Measurements from ENCODE around the gene ZDHHC3.
"Not testable (repeated sequence)": the region's sequence is repeated elsewhere in the genome, so short reads cannot be mapped to it uniquely, and the experiment has no call there.

Gene ZDHHC3

GRCh38 chr3:44963571-44964325 lies 12.2 kb downstream of the ZDHHC3 start:
- no peak for DNase-seq

- no peak for DNase-seq
Measured at GRCh38 chr3:44962621-44963393, 13.2 kb downstream of the ZDHHC3 start.

- no peak for DNase-seq
Measured at GRCh38 chr3:44961888-44962287, 14.1 kb downstream of the ZDHHC3 start.

GRCh38 chr3:44960387-44961026 lies 15.5 kb downstream of the ZDHHC3 start:
- DNase-seq, result no peak

DNA sequence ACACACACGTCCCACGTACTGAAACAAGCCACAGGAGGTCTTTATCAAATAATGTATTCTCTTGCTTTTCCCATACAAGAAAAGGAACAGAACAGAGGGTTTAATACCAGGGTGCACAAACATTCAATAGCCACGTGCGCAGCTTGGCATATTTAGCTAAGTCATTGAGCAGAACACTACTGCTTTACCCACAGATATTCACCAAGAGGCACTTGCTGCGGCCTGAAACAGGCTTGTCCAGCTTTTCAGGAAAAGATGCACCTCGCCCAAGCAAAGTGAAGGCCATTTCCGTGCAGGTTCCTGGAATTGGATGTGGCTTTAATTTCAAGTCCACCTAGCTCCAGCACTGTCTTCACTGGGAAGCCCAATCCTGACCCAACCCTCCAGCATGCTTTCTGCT lies 17.6 kb downstream of the ZDHHC3 start:
- DNase-seq, result no peak

GRCh38 chr3:44957986-44958385 lies 18.0 kb downstream of the ZDHHC3 start:
- DNase-seq, result no peak

GRCh38 chr3:44955917-44956316 lies 20.1 kb downstream of the ZDHHC3 start:
- DNase-seq, result no peak

- DNase-seq, result no peak
Measured at GRCh38 chr3:44954962-44955361, 21.0 kb downstream of the ZDHHC3 start.

DNA sequence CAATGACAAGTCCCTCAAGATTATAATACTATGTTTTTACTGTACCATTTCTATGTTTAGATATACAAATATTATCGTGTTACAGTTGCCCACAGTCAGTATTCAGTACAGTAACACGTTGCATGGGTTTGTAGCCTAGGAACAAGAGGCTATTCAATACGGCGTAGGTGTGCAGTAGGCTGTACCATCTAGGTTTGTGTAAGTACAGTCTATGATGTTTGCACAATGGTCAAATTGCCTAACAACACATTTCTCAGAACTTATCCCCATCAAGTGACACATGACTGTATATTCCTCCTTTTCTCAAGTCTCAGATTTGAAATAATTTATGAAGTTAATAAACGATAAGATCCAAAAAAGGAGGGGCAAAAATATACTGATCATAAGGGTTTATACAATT lies 21.7 kb downstream of the ZDHHC3 start:
- no peak for DNase-seq

DNA sequence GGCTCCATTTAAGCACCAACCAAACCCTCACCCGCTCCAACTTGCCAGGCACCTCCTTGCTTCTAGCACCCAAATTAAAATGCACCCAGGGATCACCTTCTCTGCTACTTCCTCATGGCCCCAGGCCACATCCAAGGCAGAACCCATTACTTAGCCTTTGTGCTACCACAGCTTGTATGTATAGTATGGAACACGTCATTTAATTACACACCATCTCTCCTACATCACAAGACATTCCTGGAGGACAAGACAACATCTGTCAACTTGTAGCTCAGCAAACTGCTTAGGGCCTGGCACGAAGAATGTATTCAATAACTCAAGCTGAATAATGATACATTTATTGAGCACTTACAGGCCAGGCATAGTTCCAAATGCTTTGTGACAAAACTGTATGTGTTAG lies 23.3 kb downstream of the ZDHHC3 start:
- no peak for DNase-seq

- no peak for DNase-seq
Measured at GRCh38 chr3:44950275-44950734, 25.7 kb downstream of the ZDHHC3 start.

GRCh38 chr3:44949770-44950169 lies 26.2 kb downstream of the ZDHHC3 start:
- DNase-seq, result not testable (repeated sequence)

DNA sequence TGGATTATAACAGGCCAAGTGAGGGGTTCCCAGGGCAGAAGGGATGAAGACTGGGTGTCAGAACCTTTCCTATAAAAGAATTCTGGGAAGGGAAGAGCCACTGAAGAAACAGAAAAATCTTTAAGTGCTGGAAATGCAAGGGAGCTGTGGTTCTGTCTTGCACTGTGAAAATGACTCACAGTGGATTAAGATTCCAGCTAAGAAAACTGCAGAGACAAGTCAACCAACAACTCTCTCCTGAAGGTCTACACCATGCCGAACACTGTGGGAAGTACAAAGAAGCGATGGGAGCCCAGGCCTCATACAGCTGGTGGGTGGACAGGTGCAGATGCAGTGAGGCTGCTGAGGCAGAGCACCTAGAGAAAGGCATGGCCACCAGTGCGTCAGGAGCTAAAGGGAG lies 27.7 kb downstream of the ZDHHC3 start:
- DNase-seq, result no peak

DNA sequence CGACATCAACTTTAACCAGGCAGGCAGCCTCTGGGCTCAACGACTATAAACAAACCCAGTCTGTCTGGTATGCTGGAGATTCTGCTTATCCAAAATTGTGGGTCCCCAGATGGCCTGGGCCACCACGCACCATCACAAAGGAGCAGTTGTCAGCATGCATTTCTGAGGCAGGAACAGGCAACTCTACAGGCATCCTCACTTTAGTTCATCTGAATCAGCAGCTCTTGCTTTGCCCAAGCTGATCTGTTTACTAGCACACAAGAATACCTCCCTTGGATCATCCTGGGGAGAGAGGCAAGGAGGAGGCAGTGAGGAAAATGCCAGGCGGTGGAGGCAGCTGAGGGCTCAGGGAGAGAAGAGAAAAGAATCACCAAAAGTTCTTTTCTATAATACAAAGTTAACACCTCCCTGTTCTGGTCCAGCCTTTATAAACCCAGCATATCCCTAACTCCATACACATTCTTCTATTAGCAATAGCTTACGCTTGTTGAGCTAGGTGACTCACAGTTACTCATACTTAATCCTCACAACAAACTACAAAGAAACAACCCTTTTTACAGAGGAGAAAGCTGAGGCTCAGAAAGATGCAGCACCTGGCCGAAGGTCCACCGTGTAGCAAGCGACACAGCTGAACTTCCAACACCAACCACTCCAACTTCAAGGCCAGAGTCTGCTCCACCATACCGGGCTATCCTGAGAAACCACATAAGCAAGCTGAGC lies 33.6 kb downstream of the ZDHHC3 start:
- no peak for DNase-seq

- no peak for DNase-seq
Measured at GRCh38 chr3:44939581-44940036, 36.4 kb downstream of the ZDHHC3 start.

- no peak for DNase-seq
Measured at GRCh38 chr3:44932986-44933944, 42.7 kb downstream of the ZDHHC3 start.

DNA sequence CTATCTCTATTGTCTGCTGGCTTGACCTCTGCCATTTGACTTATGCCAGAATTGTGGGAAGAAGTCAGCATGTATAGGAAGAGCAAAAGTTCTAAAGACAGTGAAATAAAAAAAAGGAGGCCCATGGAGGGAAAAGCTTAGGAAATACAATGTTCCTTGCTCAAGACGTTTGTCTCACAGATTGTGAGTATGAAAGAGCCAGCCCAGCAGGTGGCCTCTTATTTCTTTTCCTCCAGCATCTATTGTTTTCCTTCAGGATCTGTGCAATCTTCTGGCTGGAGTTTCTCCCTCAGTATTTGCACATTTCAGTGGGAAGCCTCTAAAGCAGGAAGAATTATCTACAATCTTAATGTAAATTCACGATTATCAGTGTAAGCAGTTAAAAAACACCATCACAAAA lies 43.7 kb downstream of the ZDHHC3 start:
- no peak for DNase-seq

DNA sequence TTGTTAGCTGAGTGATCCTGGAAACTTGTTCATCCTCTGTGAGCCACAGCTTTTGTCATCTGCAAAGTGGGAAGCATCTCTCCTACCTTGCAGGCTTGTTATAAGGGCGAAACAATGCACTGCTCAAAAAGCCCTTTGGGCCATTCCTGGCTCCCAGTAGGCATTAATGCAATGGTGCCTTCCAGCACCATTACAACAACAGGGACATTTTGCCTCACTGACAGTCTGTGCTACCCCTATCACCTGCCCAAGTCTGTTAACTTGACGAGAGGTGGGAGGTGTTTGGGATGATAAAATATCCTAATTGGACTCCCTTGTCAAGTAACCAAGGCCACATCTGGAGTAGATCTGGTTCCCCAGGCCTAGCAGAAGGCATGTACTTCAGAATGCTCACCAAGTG lies 44.2 kb downstream of the ZDHHC3 start:
- DNase-seq, result no peak

DNA sequence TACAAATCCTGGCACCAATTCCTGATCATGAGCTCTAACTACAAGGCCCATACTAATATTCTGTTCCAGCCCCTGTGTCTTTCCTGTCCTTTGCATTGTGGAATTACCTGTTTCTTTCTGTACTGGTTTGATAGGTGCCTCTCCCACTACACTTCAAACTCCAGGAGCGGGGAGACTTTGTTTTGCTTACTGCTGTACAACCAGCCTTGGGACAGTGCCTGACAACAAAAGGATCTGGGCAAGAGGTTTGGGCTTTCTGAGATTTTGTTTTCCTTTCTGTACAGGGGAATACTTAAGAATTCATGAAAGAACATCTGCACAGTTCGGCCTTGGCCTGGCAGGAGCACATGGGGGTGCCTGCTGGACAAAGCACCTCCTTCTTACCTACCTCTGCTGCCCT lies 45.1 kb downstream of the ZDHHC3 start:
- no peak for DNase-seq

GRCh38 chr3:44929782-44930181 lies 46.2 kb downstream of the ZDHHC3 start:
- DNase-seq, result no peak

- no peak for DNase-seq
Measured at GRCh38 chr3:44927371-44927770, 48.6 kb downstream of the ZDHHC3 start.

GRCh38 chr3:44926921-44927320 lies 49.1 kb downstream of the ZDHHC3 start:
- no peak for DNase-seq
